ENCODE measurements around the gene FXYD6.
A peak's percentile ranks its signal among the peaks of the same experiment; 100 is the strongest.
"Not testable (repeated sequence)": the region's sequence is repeated elsewhere in the genome, so short reads cannot be mapped to it uniquely, and the experiment has no call there.

The FXYD6 gene

DNA sequence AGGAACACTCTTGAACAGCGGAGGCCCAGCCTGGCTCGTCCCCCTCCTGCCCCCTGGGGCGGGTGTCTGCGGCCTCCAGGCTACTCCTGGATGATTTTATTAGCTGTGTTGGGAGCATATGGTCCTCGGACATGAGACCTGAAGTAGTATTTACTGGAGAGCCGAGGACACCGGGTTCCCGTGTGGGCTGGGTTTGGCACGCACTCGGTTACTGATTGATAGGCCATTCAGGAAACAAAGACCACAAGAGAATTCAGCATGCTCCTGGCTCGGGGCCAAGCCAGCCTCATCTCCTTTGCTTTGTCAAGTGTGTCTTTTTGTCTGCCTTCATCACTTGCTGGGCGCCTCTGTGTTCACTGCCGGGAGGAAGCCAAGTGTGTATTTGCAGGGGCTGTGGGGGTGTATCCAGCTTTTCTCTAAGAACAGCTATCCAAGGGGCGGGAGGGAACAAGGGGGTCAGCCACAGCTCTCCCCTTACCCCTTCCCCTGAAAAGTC is 61.6 kb downstream of the FXYD6 start:
- Histone ChIP-seq H3K9ac (ENCODE audit: insufficient read length, low read depth) (peak overlapping the region; percentile 44), H3K4me1 (ENCODE audit: insufficient read depth, insufficient read length) (peaks cover 23% of the 10 kb centered on the region), H3K4me3 (ENCODE audit: insufficient read length, low read depth) (no peak overlapping the region), H3K27me3 (ENCODE audit: insufficient read depth, insufficient read length) (no peaks in the 10 kb centered on the region), H3K9me3 (ENCODE audit: insufficient read depth, low read length) (no peaks in the 10 kb centered on the region), H3K36me3 (ENCODE audit: insufficient read depth, insufficient read length, low read length) (no peaks in the 10 kb centered on the region)
- DNase-seq (ENCODE audit: low read depth, low spot score): peak; percentile 63
- TF ChIP-seq SUZ12 (IDR thresholded peaks at IDR 0.05; ENCODE audit: extremely low read depth, insufficient read depth, insufficient read length): no peak
- no peak for TF ChIP-seq YY1 (IDR thresholded peaks at IDR 0.05; ENCODE audit: insufficient read depth, insufficient read length)
- TF ChIP-seq ZNF274 (IDR thresholded peaks at IDR 0.05; ENCODE audit: low read depth, low read length): no peak

GRCh38 chr11:117814204-117814765 is 62.2 kb downstream of the FXYD6 start:
- H3K4me3 ChIP-seq (ENCODE audit: insufficient read length, low read depth): no peak overlapping the region
- no peaks in the 10 kb centered on the region for H3K9me3 ChIP-seq (ENCODE audit: insufficient read depth, low read length)
- H3K36me3 ChIP-seq (ENCODE audit: insufficient read depth, insufficient read length, low read length): no peaks in the 10 kb centered on the region
- DNase-seq (ENCODE audit: low read depth, low spot score): no peak
- H3K4me1 ChIP-seq (ENCODE audit: insufficient read depth, insufficient read length): peaks cover 22% of the 10 kb centered on the region
- H3K27me3 ChIP-seq (ENCODE audit: insufficient read depth, insufficient read length): no peaks in the 10 kb centered on the region
- TF ChIP-seq YY1 (IDR thresholded peaks at IDR 0.05; ENCODE audit: insufficient read depth, insufficient read length): no peak
- no peak for TF ChIP-seq SUZ12 (IDR thresholded peaks at IDR 0.05; ENCODE audit: extremely low read depth, insufficient read depth, insufficient read length)
- no peak for TF ChIP-seq ZNF274 (IDR thresholded peaks at IDR 0.05; ENCODE audit: low read depth, low read length)
- H3K9ac ChIP-seq (ENCODE audit: insufficient read length, low read depth): peak overlapping the region; percentile 44

DNA sequence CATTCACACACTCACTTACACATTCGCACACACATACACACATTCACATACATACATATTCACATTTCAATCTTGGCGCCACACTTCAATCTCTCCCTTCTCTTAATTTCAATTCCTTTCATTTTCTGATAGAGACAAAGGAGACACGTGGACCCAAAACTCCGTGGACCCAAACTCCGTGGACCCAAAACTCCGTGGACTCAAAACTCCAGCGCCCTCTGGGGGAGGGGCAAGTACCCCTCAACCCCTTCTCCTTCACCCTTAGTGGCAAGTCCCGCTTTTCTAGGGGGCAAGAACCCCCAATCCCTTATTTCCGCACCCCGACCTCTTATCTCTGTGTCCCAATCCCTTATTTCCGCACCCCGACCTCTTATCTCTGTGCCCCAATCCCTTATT is 66.4 kb downstream of the FXYD6 start:
- H3K4me1 ChIP-seq (ENCODE audit: insufficient read depth, insufficient read length); DNase-seq (ENCODE audit: low read depth, low spot score); H3K36me3 ChIP-seq (ENCODE audit: insufficient read depth, insufficient read length, low read length); H3K4me3 ChIP-seq (ENCODE audit: insufficient read length, low read depth); H3K9me3 ChIP-seq (ENCODE audit: insufficient read depth, low read length); H3K9ac ChIP-seq (ENCODE audit: insufficient read length, low read depth); H3K27me3 ChIP-seq (ENCODE audit: insufficient read depth, insufficient read length): not testable (repeated sequence)

DNA sequence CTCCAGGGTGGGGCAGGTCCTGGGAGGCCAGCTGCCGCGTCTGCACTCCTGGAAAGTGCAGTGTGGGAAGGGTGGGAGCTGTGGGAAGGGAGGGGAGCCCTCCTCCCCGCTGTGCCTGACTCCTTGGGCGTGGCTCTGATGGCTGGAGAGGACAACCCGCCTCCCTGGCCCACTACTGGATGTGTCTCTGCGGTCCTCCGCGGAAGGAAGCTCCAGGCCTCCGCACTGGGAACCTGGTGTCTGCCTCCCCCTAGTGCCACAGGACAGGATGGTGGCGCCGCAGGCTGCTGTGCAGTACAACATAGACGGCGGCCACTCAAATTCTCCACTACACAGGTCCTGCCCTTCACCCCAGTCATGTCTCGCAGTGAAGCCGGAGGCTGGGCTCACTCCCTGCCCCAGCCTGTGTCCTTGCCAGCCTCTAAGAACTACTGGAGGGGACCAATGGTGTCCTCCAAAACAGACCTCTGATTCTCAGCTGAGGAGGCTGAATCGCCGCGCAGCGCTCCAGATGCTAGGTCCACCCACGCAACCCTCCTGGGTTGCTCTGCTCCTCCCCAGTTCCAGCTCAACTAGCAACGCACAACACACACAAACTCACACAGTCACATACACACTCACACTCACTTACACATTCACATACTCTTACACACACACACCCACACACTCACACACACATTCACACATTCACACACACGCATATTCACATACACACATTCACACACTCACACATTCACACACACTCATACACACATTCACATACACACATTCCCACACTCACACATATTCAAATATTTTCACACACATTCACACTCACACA is 67.0 kb downstream of the FXYD6 start:
- peak; percentile 58 for DNase-seq (ENCODE audit: low read depth, low spot score)
- Histone ChIP-seq H3K27me3 (ENCODE audit: insufficient read depth, insufficient read length) (no peaks in the 10 kb centered on the region), H3K36me3 (ENCODE audit: insufficient read depth, insufficient read length, low read length) (peaks cover 3% of the 10 kb centered on the region), H3K9ac (ENCODE audit: insufficient read length, low read depth) (peak overlapping the region; percentile 38), H3K4me3 (ENCODE audit: insufficient read length, low read depth) (no peak overlapping the region), H3K4me1 (ENCODE audit: insufficient read depth, insufficient read length) (peaks cover 7% of the 10 kb centered on the region), H3K9me3 (ENCODE audit: insufficient read depth, low read length) (no peaks in the 10 kb centered on the region; the same call in 1 of the 2 replicates)
- TF ChIP-seq ZNF274 (IDR thresholded peaks at IDR 0.05; ENCODE audit: low read depth, low read length): no peak
- TF ChIP-seq SUZ12 (IDR thresholded peaks at IDR 0.05; ENCODE audit: extremely low read depth, insufficient read depth, insufficient read length): no peak
- no peak for TF ChIP-seq YY1 (IDR thresholded peaks at IDR 0.05; ENCODE audit: insufficient read depth, insufficient read length)

GRCh38 chr11:117808784-117809183 is 67.7 kb downstream of the FXYD6 start:
- H3K27me3 ChIP-seq (ENCODE audit: insufficient read depth, insufficient read length): no peaks in the 10 kb centered on the region
- H3K4me3 ChIP-seq (ENCODE audit: insufficient read length, low read depth): no peak overlapping the region

GRCh38 chr11:117807482-117808327 is 68.8 kb downstream of the FXYD6 start:
- DNase-seq (ENCODE audit: low read depth, low spot score): no peak
- TF ChIP-seq SUZ12 (IDR thresholded peaks at IDR 0.05; ENCODE audit: extremely low read depth, insufficient read depth, insufficient read length) (no peak), ZNF274 (IDR thresholded peaks at IDR 0.05; ENCODE audit: low read depth, low read length) (no peak), YY1 (IDR thresholded peaks at IDR 0.05; ENCODE audit: insufficient read depth, insufficient read length) (no peak)
- Histone ChIP-seq H3K9ac (ENCODE audit: insufficient read length, low read depth) (no peak overlapping the region), H3K4me1 (ENCODE audit: insufficient read depth, insufficient read length) (peaks cover 3% of the 10 kb centered on the region), H3K9me3 (ENCODE audit: insufficient read depth, low read length) (no peaks in the 10 kb centered on the region; the same call in 1 of the 2 replicates), H3K36me3 (ENCODE audit: insufficient read depth, insufficient read length, low read length) (peaks cover 3% of the 10 kb centered on the region), H3K27me3 (ENCODE audit: insufficient read depth, insufficient read length) (no peaks in the 10 kb centered on the region), H3K4me3 (ENCODE audit: insufficient read length, low read depth) (no peak overlapping the region)

More at GRCh38 chr11:117808784-117809183, 67.7 kb downstream of the FXYD6 start:
- Histone ChIP-seq H3K4me1 (ENCODE audit: insufficient read depth, insufficient read length) (peaks cover 3% of the 10 kb centered on the region), H3K9ac (ENCODE audit: insufficient read length, low read depth) (no peak overlapping the region), H3K9me3 (ENCODE audit: insufficient read depth, low read length) (no peaks in the 10 kb centered on the region; the same call in 1 of the 2 replicates), H3K36me3 (ENCODE audit: insufficient read depth, insufficient read length, low read length) (peaks cover 3% of the 10 kb centered on the region)
- DNase-seq (ENCODE audit: low read depth, low spot score): no peak
- TF ChIP-seq ZNF274 (IDR thresholded peaks at IDR 0.05; ENCODE audit: low read depth, low read length) (no peak), SUZ12 (IDR thresholded peaks at IDR 0.05; ENCODE audit: extremely low read depth, insufficient read depth, insufficient read length) (no peak), YY1 (IDR thresholded peaks at IDR 0.05; ENCODE audit: insufficient read depth, insufficient read length) (no peak)

DNA sequence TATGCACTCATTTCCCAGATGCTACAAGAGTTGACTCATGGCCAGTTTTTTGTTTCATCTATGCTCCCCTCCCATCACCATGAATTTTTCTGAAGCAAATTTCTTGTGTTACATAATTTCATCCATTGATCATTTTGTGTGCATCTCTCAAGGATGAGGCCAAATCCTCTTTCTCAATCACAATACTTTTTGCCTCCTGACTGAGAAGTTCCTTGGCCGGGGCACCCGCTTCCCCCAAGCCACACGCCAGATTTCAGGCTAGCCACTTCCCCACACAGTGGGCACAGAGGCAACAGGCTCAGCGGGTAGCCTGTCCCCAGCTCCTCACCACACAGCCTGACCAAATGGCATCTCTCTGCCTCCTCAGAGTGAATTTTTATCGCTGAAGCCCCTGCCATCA is 69.6 kb downstream of the FXYD6 start:
- Histone ChIP-seq H3K27me3 (ENCODE audit: insufficient read depth, insufficient read length) (no peaks in the 10 kb centered on the region), H3K4me1 (ENCODE audit: insufficient read depth, insufficient read length) (peaks cover 3% of the 10 kb centered on the region), H3K4me3 (ENCODE audit: insufficient read length, low read depth) (no peak overlapping the region), H3K36me3 (ENCODE audit: insufficient read depth, insufficient read length, low read length) (peaks cover 3% of the 10 kb centered on the region), H3K9me3 (ENCODE audit: insufficient read depth, low read length) (no peaks in the 10 kb centered on the region; the same call in 1 of the 2 replicates), H3K9ac (ENCODE audit: insufficient read length, low read depth) (no peak overlapping the region)
- no peak for DNase-seq (ENCODE audit: low read depth, low spot score)
- no peak for TF ChIP-seq SUZ12 (IDR thresholded peaks at IDR 0.05; ENCODE audit: extremely low read depth, insufficient read depth, insufficient read length)
- no peak for TF ChIP-seq ZNF274 (IDR thresholded peaks at IDR 0.05; ENCODE audit: low read depth, low read length)
